Stimulated activated CD4-positive, alpha-beta T cell treated with anti-CD3 and anti-CD28 coated beads, Interleukin-12 subunit alpha, Interleukin-12 subunit beta, amount 100 ng/mL, for 4 hours (primary cell): Measurements from ENCODE around the gene D2HGDH.
"Not testable (repeated sequence)": the region's sequence is repeated elsewhere in the genome, so short reads cannot be mapped to it uniquely, and the experiment has no call there.

Experiments used
- DNase-seq: peaks from one replicate; pipeline ENCODE4 v3.0.0-alpha.2; 2020

Gene D2HGDH

GRCh38 chr2:241796610-241797138 lies 62.2 kb downstream of the D2HGDH start:
- no peak for DNase-seq

GRCh38 chr2:241797441-241798080 lies 63.1 kb downstream of the D2HGDH start:
- no peak for DNase-seq

- no peak for DNase-seq
Observed at GRCh38 chr2:241798081-241798630, 63.7 kb downstream of the D2HGDH start.

- DNase-seq, result no peak
Observed at GRCh38 chr2:241798631-241799521, 64.4 kb downstream of the D2HGDH start.

GRCh38 chr2:241799522-241800197 lies 65.2 kb downstream of the D2HGDH start:
- no peak for DNase-seq

GRCh38 chr2:241800198-241800903 lies 65.9 kb downstream of the D2HGDH start:
- DNase-seq, result not testable (repeated sequence)

- DNase-seq, result no peak
Observed at GRCh38 chr2:241801611-241802420, 67.4 kb downstream of the D2HGDH start.

GRCh38 chr2:241802421-241803318 lies 68.2 kb downstream of the D2HGDH start:
- no peak for DNase-seq

GRCh38 chr2:241803387-241804325 lies 69.2 kb downstream of the D2HGDH start:
- DNase-seq, result peak; percentile 40

GRCh38 chr2:241804326-241805229 lies 70.1 kb downstream of the D2HGDH start:
- DNase-seq, result peak; percentile 12

GRCh38 chr2:241806217-241806616 lies 71.8 kb downstream of the D2HGDH start:
- DNase-seq, result not testable (repeated sequence)

- DNase-seq, result no peak
Observed at GRCh38 chr2:241808051-241808720, 73.8 kb downstream of the D2HGDH start.

- DNase-seq, result no peak
Observed at GRCh38 chr2:241808721-241809382, 74.4 kb downstream of the D2HGDH start, which contains the start of gene NEU4. Gene NEU4, plus strand, starts transcription at chr2:241809193. Its CDS starts 5,292 bp downstream, at chr2:241814485.

- DNase-seq, result no peak
Observed at GRCh38 chr2:241809383-241810306, 75.2 kb downstream of the D2HGDH start.
